Measurements from ENCODE around the gene CDK19. TPM values are rescaled to one million over a fixed set of nuclear protein-coding genes. Genes with fewer than 3 reads are reported as not detected.
"Not testable (repeated sequence)": the region's sequence is repeated elsewhere in the genome, so short reads cannot be mapped to it uniquely, and the experiment has no call there.

Gene CDK19
- total RNA-seq, 2 donors from 2014 or later: 16.8 to 20.8 TPM

GRCh38 chr6:110768057-110768456, 47.2 kb downstream of the CDK19 start:
- Mint-ChIP-seq H3K4me3 (no peak overlapping the region), H3K4me1 (peaks cover 7% of the 10 kb centered on the region), H3K27me3 (ENCODE audit: insufficient read depth) (no peaks in the 10 kb centered on the region), H3K36me3 (ENCODE audit: low read depth) (peaks cover 63% of the 10 kb centered on the region), H3K27ac (no peak overlapping the region), H3K9me3 (peaks cover 27% of the 10 kb centered on the region)
- Histone ChIP-seq H3K36me3 (ENCODE audit: control insufficient read depth, insufficient read depth, low read length) (peaks cover 31% of the 10 kb centered on the region), H3K27ac (ENCODE audit: low read depth, low read length) (no peak overlapping the region), H3K9ac (ENCODE audit: extremely low read depth, low read length, poor library complexity, severe bottlenecking) (no peak overlapping the region), H3K27me3 (ENCODE audit: control insufficient read depth, insufficient read depth, low read length, poor library complexity, severe bottlenecking) (no peaks in the 10 kb centered on the region), H3K4me1 (ENCODE audit: control insufficient read depth, insufficient read depth, low read length) (no peaks in the 10 kb centered on the region), H3K9me3 (ENCODE audit: control insufficient read depth, low read length) (peaks cover 16% of the 10 kb centered on the region), H3K4me3 (ENCODE audit: low read length) (no peak overlapping the region)
- WGBS, 2 experiments (ENCODE audit: insufficient coverage in 1 of 2, insufficient read length in 1 of 2): 92 to 100% methylated on average over 1 of the region's 1 CpG
- DNase-seq: no peak
- TF ChIP-seq, protein P1, sequence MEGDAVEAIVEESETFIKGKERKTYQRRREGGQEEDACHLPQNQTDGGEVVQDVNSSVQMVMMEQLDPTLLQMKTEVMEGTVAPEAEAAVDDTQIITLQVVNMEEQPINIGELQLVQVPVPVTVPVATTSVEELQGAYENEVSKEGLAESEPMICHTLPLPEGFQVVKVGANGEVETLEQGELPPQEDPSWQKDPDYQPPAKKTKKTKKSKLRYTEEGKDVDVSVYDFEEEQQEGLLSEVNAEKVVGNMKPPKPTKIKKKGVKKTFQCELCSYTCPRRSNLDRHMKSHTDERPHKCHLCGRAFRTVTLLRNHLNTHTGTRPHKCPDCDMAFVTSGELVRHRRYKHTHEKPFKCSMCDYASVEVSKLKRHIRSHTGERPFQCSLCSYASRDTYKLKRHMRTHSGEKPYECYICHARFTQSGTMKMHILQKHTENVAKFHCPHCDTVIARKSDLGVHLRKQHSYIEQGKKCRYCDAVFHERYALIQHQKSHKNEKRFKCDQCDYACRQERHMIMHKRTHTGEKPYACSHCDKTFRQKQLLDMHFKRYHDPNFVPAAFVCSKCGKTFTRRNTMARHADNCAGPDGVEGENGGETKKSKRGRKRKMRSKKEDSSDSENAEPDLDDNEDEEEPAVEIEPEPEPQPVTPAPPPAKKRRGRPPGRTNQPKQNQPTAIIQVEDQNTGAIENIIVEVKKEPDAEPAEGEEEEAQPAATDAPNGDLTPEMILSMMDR (conservative IDR thresholded peaks at IDR 0.05): no peak

DNA sequence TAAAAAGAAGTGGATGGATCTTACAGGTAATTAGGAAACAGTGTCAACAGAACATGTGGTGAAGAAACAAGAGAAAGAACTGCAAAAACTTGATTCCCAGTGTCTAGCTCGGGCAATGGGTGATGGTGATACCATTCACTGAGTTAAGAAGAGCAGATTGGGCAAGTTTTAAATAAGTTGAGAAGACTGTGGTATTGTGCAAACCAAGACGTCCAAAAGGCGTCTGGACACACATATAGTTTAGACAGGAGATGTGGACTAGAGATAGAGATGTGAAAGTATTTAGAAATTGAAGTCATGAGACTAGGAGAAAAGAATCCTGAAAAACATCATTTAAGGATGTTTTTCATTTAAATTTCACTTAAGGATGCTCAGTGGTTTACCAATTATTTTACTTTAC, 53.9 kb downstream of the CDK19 start:
- H3K27ac ChIP-seq (ENCODE audit: low read depth, low read length): no peak overlapping the region
- Mint-ChIP-seq H3K27ac (no peak overlapping the region), H3K4me3 (no peak overlapping the region), H3K36me3 (ENCODE audit: low read depth) (peaks cover 16% of the 10 kb centered on the region), H3K27me3 (ENCODE audit: insufficient read depth) (no peaks in the 10 kb centered on the region), H3K9me3 (no peaks in the 10 kb centered on the region), H3K4me1 (peaks cover 14% of the 10 kb centered on the region)
- H3K27me3 ChIP-seq (ENCODE audit: control insufficient read depth, insufficient read depth, low read length, poor library complexity, severe bottlenecking): no peaks in the 10 kb centered on the region
- peaks cover 3% of the 10 kb centered on the region for H3K4me1 ChIP-seq (ENCODE audit: control insufficient read depth, insufficient read depth, low read length)
- TF ChIP-seq, protein P1 (conservative IDR thresholded peaks at IDR 0.05): no peak
- H3K36me3 ChIP-seq (ENCODE audit: control insufficient read depth, insufficient read depth, low read length): peaks cover 6% of the 10 kb centered on the region
- DNase-seq: no peak
- H3K4me3 ChIP-seq (ENCODE audit: low read length): no peak overlapping the region
- H3K9ac ChIP-seq (ENCODE audit: extremely low read depth, low read length, poor library complexity, severe bottlenecking): no peak overlapping the region
- 88 to 91% methylated on average over 3 of the region's 3 CpGs for WGBS, 2 experiments (ENCODE audit: insufficient coverage in 1 of 2, insufficient read length in 1 of 2)
- H3K9me3 ChIP-seq (ENCODE audit: control insufficient read depth, low read length): peaks cover 3% of the 10 kb centered on the region

- Histone ChIP-seq H3K4me1 (ENCODE audit: control insufficient read depth, insufficient read depth, low read length) (peaks cover 3% of the 10 kb centered on the region), H3K9ac (ENCODE audit: extremely low read depth, low read length, poor library complexity, severe bottlenecking) (no peak overlapping the region), H3K4me3 (ENCODE audit: low read length) (no peak overlapping the region), H3K27me3 (ENCODE audit: control insufficient read depth, insufficient read depth, low read length, poor library complexity, severe bottlenecking) (no peaks in the 10 kb centered on the region), H3K27ac (ENCODE audit: low read depth, low read length) (no peak overlapping the region), H3K9me3 (ENCODE audit: control insufficient read depth, low read length) (peaks cover 3% of the 10 kb centered on the region), H3K36me3 (ENCODE audit: control insufficient read depth, insufficient read depth, low read length) (no peaks in the 10 kb centered on the region)
- peaks cover 15% of the 10 kb centered on the region for H3K4me1 Mint-ChIP-seq
- DNase-seq: no peak
- H3K27me3 Mint-ChIP-seq (ENCODE audit: insufficient read depth): no peaks in the 10 kb centered on the region
- H3K9me3 Mint-ChIP-seq: no peaks in the 10 kb centered on the region
- H3K27ac Mint-ChIP-seq: no peak overlapping the region
- TF ChIP-seq, protein P1 (conservative IDR thresholded peaks at IDR 0.05): no peak
- peaks cover 10% of the 10 kb centered on the region for H3K36me3 Mint-ChIP-seq (ENCODE audit: low read depth)
- 95 to 98% methylated on average over 6 to 8 of the region's 8 CpGs for WGBS, 2 experiments (ENCODE audit: insufficient coverage in 1 of 2, insufficient read length in 1 of 2)
- H3K4me3 Mint-ChIP-seq: no peak overlapping the region
These were observed 54.7 kb downstream of the CDK19 start for GRCh38 chr6:110760589-110760988.

- H3K4me1 Mint-ChIP-seq: peaks cover 19% of the 10 kb centered on the region
- not testable (repeated sequence) for H3K27ac Mint-ChIP-seq; H3K36me3 Mint-ChIP-seq (ENCODE audit: low read depth); H3K4me1 ChIP-seq (ENCODE audit: control insufficient read depth, insufficient read depth, low read length); H3K4me3 ChIP-seq (ENCODE audit: low read length); H3K27ac ChIP-seq (ENCODE audit: low read depth, low read length); H3K9me3 ChIP-seq (ENCODE audit: control insufficient read depth, low read length); H3K9ac ChIP-seq (ENCODE audit: extremely low read depth, low read length, poor library complexity, severe bottlenecking); H3K27me3 Mint-ChIP-seq (ENCODE audit: insufficient read depth); H3K9me3 Mint-ChIP-seq; H3K36me3 ChIP-seq (ENCODE audit: control insufficient read depth, insufficient read depth, low read length); DNase-seq; H3K27me3 ChIP-seq (ENCODE audit: control insufficient read depth, insufficient read depth, low read length, poor library complexity, severe bottlenecking); H3K4me3 Mint-ChIP-seq
- 96 to 100% methylated on average over 2 to 5 of the region's 5 CpGs for WGBS, 2 experiments (ENCODE audit: insufficient coverage in 1 of 2, insufficient read length in 1 of 2)
These were observed 55.2 kb downstream of the CDK19 start for GRCh38 chr6:110760098-110760497.
